ENCODE measurements around the gene CRISP1. TPM values are rescaled to one million over a fixed set of nuclear protein-coding genes. Genes with fewer than 3 reads are reported as not detected.
A peak's percentile ranks its signal among the peaks of the same experiment; 100 is the strongest.

CRISP1 gene
- total RNA-seq, 4 donors from 2014 or later = not detected

- Histone ChIP-seq H3K4me3 (no peak overlapping the region), H3K36me3 (no peaks in the 10 kb centered on the region), H3K27ac (no peak overlapping the region), H3K9me3 (no peaks in the 10 kb centered on the region), H3K27me3 (no peaks in the 10 kb centered on the region), H3K4me1 (peaks cover 0 to 28% of the 10 kb centered on the region in 2 donors)
- TF ChIP-seq CTCF (IDR thresholded peaks at IDR 0.05 in 4 of 5, conservative IDR thresholded peaks at IDR 0.05 in 1 of 5) (no peak), POLR2A (IDR thresholded peaks at IDR 0.05) (no peak)
- no peak for DNase-seq
- in situ Hi-C loops (cut with MboI; ENCODE audit: low sequenced_read_pairs in 4 of 4) (no loop called here), intact Hi-C loops (cut with DNase I; ENCODE audit: low total_unique reads) (no loop called here)
- ATAC-seq = no peak
Observed at GRCh38 chr6:49911252-49911651, 44.9 kb upstream of the CRISP1 start.

- Histone ChIP-seq H3K4me3 (no peak overlapping the region), H3K27me3 (no peaks in the 10 kb centered on the region), H3K27ac (no peak overlapping the region), H3K9me3 (no peaks in the 10 kb centered on the region), H3K4me1 (peaks cover 0 to 30% of the 10 kb centered on the region in 2 donors), H3K36me3 (no peaks in the 10 kb centered on the region)
- DNase-seq (no peak), ATAC-seq (peak in 1 of 2 donors; percentile 71)
- TF ChIP-seq POLR2A (IDR thresholded peaks at IDR 0.05) (no peak), CTCF (IDR thresholded peaks at IDR 0.05 in 4 of 5, conservative IDR thresholded peaks at IDR 0.05 in 1 of 5) (no peak)
- in situ Hi-C loops (cut with MboI; ENCODE audit: low sequenced_read_pairs in 4 of 4) = no loop called here
- intact Hi-C loops (cut with DNase I; ENCODE audit: low total_unique reads) = no loop called here
Observed at GRCh38 chr6:49909563-49909962, 43.2 kb upstream of the CRISP1 start.

GRCh38 chr6:49906526-49906925, 40.2 kb upstream of the CRISP1 start:
- H3K9me3 ChIP-seq = no peaks in the 10 kb centered on the region
- intact Hi-C loops (cut with DNase I; ENCODE audit: low total_unique reads) = no loop called here
- in situ Hi-C loops (cut with MboI; ENCODE audit: low sequenced_read_pairs in 4 of 4) = no loop called here
- TF ChIP-seq CTCF (IDR thresholded peaks at IDR 0.05 in 4 of 5, conservative IDR thresholded peaks at IDR 0.05 in 1 of 5) (no peak), POLR2A (IDR thresholded peaks at IDR 0.05) (no peak)
- H3K36me3 ChIP-seq = no peaks in the 10 kb centered on the region
- H3K27me3 ChIP-seq = no peaks in the 10 kb centered on the region
- peak overlapping the region in 1 of 4 donors; percentile 44 for H3K27ac ChIP-seq
- peak; percentile 34 to 55 for DNase-seq
- peak; percentile 95 for ATAC-seq
- H3K4me3 ChIP-seq = no peak overlapping the region
- peaks cover 0 to 25% of the 10 kb centered on the region in 2 donors for H3K4me1 ChIP-seq

GRCh38 chr6:49905296-49905695, 39.0 kb upstream of the CRISP1 start:
- ATAC-seq (no peak), DNase-seq (no peak)
- H3K4me1 ChIP-seq = peaks cover 0 to 22% of the 10 kb centered on the region in 2 donors
- no peak overlapping the region for H3K4me3 ChIP-seq
- no peaks in the 10 kb centered on the region for H3K36me3 ChIP-seq
- no peak for TF ChIP-seq POLR2A (IDR thresholded peaks at IDR 0.05)
- TF ChIP-seq CTCF (IDR thresholded peaks at IDR 0.05 in 4 of 5, conservative IDR thresholded peaks at IDR 0.05 in 1 of 5) = no peak
- H3K9me3 ChIP-seq = no peaks in the 10 kb centered on the region
- intact Hi-C loops (cut with DNase I; ENCODE audit: low total_unique reads) (no loop called here), in situ Hi-C loops (cut with MboI; ENCODE audit: low sequenced_read_pairs in 4 of 4) (no loop called here)
- H3K27me3 ChIP-seq = no peaks in the 10 kb centered on the region
- no peak overlapping the region for H3K27ac ChIP-seq

GRCh38 chr6:49902856-49903255, 36.5 kb upstream of the CRISP1 start:
- no peak for TF ChIP-seq POLR2A (IDR thresholded peaks at IDR 0.05)
- TF ChIP-seq CTCF (IDR thresholded peaks at IDR 0.05 in 4 of 5, conservative IDR thresholded peaks at IDR 0.05 in 1 of 5) = no peak
- Histone ChIP-seq H3K4me3 (no peak overlapping the region), H3K27me3 (no peaks in the 10 kb centered on the region), H3K27ac (no peak overlapping the region), H3K9me3 (no peaks in the 10 kb centered on the region), H3K4me1 (peaks cover 0 to 13% of the 10 kb centered on the region in 2 donors), H3K36me3 (no peaks in the 10 kb centered on the region)
- intact Hi-C loops (cut with DNase I; ENCODE audit: low total_unique reads) (no loop called here), in situ Hi-C loops (cut with MboI; ENCODE audit: low sequenced_read_pairs in 4 of 4) (no loop called here)
- no peak for DNase-seq
- no peak for ATAC-seq

Measured in gastrocnemius medialis (tissue), 4 donors.